Measurements from ENCODE around the gene CNGB1.
"Not testable (repeated sequence)": the region's sequence is repeated elsewhere in the genome, so short reads cannot be mapped to it uniquely, and the experiment has no call there.

The CNGB1 gene

DNA sequence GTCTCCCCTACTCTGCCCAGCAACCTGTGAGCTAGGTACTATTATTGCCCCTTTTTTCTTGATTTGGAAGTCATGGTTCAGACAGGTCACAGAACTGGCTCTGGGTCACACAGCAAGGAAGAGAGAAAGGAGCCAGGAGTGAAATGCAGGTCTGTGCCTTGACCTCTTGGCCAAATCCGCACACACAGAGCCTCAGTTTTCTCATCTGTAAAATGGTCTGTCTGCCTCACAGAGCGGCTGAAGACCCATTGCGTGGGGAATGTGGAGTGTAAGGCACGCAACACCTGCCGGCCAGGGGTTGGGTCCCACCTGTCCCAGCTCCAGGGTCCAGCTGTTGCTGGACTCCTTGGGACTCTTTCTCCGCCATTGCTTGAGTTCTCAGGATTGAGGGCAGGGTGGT is 32.4 kb downstream of the CNGB1 start:
- no peak for DNase-seq

DNA sequence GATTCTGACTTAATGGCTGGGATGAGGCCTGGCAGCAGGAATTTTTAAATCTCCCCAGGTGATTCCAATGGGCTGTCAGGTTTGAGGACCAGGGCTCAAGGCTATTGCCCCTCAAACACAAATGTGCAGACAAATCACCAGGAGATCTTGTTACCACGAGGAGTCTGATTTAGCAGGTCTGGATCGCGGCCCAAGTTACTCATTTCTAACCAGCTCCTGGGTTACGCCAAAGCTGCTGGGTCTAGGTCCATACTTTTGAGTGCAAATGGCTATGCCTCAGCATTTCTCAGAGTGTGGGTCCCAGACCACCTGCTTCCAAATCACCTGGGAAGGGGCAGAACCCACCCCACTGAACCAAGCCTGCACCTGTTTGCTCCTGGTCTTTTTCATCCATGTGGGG is 33.1 kb downstream of the CNGB1 start:
- no peak for DNase-seq

DNA sequence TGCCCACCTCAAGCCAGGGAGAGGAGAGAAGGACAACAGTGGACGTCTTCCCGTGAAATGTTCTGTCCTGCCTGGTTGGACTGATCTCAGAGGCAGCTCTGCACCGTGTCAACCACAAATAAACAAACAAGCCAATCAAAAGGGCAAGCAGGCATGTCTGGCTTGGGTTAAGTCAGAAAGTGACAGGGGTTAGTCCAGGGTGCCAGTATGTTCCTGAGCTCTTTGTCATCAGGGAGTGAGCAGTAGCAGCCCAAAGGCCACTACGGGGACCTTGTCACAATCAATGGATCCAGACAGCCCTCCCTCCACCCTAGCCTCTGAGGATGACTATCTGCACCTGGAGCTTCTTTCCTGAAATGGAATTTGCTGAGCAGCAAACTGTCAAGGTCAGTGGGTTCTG is 35.0 kb downstream of the CNGB1 start:
- no peak for DNase-seq

DNA sequence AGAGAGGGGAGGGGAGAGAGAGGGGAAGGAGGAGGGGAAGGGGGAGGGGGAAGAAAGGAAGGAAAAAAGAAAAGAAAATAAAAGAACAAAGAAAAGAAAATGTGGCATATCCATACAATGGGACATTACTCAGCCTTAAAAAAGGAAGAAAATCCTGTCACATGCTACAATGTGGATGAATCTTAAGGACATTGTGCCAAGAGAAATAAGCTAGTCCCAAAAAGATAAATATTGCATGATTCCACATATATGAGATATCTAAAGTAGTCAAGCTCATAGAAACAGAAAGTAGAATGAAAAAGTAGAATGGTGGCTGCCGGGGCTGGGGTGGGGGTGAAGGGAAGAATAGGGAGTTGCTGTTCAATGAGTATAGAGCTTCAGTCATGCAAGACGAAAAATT is 40.4 kb downstream of the CNGB1 start:
- no peak for DNase-seq

DNA sequence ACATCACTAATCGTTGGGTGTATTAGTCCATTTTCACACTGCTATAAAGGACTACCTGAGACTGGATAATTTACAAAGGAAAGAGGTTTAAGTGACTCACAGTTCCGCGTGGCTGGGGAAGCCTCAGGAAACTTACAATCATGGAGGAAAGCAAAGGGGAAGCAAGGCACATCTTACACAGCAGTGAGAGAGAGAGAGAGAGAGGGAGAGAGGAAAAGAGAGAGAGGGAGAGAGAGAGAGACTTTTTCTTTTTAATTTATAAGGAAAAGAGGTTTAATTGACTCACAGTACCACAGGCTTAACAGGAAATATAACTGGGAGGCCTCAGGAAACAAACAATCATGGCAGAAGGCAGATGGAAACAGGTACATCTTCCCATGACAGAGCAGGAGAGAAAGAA is 41.7 kb downstream of the CNGB1 start:
- DNase-seq = no peak

DNA sequence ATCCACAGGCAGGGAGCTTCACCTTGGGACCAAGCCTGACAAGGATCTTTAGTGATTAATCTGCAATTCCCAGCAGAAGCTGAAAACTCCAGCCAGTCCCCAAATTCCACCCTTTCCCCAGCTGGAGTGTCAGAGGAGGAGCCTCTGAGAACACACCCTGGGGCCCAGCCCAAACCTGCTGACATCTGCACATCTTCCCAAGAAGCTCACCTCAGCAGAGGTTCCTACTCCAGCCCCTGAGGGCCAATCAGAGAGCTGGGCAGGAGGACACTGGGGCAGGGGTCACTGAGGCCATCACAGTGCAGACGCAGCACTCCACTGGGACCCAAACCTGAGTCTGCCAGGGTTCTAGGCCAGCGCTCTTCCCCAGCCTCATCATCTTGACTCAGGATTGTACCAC is 44.9 kb downstream of the CNGB1 start:
- no peak for DNase-seq

DNA sequence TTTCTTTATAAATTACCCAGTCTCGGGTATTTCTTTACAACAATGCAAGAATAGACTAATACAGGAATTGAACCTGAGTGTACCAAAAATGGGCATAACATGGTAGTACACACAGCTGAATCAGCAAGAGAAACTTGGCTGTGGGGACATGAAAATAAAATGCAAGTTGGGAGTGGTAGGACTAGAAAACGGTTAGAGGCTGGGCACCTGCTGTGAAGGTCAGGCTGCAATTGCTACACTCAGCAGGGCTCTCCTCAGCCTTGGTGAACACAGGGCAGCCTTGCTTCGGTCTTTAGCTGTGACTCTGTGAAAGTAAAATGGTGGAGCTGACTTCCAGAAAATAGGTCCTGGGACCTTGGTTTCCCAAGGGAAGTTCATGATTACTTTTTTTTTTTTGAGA is 45.6 kb downstream of the CNGB1 start:
- no peak for DNase-seq

DNA sequence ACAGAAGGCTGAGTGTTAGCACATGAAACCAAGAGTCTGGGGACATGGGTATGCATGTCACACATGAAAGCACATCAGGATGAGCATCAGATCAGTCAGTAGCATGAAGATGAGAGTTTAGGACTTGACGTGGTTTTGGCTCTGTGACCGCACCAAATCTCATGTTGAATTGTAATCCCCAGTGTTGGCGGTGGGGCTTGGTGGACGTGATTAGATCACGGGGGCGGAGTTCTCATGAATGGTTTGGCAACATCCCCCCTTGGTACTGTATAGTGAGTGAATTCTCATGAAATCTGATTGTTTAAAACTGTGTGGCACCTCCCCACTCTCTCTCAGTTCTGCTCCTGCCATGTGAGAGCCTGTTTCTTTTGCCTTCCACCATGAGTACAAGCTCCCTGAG is 46.4 kb downstream of the CNGB1 start:
- DNase-seq = no peak

DNA sequence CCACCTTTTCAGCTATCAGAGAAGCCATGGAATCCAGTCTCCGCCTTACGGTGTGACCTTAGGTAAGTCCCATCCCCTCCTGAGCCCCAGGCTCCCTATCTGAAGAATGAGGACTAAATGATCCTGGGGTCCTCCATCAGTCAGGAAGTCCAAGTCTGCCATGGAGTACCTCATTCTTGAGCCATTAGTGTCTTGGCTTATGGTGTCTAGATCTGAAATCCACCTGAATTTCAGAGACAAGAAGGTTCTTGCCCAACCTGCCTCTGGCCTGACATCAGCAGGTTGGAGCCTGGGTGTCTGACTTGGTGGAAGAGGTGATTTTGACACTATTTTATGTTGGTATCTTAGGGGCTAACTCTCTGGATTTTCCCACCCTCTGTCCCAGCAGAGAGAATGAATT is 47.1 kb downstream of the CNGB1 start:
- DNase-seq = no peak

DNA sequence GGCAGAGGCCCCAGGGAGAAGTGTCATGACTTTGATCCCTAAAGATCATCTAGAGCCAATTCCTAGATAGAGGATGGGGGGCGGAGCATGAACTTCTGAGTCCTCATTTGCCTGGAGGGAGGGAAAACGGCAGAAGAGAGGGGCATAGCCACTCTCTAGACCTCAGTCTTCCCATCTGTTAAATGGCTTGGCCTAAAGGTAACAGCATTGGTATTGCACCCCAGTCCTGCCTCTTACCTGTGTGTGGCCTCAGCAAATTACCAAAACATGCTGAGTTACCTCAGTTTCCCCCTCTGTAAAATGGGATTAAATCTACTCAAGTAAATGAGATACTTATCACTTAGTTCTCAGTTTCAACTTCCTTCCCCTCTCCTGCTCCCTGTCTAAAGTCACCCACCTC is 47.5 kb downstream of the CNGB1 start:
- no peak for DNase-seq

DNA sequence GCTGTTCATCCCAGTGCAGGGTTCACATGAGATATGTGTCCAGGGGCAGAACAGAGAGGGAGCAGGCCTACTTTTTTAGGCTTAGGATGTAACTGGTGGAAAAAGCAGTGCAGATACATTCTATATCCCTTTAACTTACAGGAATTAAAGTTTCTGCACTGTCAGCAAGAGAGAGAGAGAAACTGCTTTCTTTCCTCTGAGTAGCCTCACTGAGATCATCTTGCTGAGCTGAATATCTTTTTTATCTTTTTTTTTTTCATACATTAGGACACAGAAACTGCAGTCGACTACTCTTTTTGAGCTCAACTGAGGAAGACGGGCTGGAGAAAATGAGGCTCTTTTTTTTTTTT is 50.1 kb downstream of the CNGB1 start:
- DNase-seq = no peak

DNA sequence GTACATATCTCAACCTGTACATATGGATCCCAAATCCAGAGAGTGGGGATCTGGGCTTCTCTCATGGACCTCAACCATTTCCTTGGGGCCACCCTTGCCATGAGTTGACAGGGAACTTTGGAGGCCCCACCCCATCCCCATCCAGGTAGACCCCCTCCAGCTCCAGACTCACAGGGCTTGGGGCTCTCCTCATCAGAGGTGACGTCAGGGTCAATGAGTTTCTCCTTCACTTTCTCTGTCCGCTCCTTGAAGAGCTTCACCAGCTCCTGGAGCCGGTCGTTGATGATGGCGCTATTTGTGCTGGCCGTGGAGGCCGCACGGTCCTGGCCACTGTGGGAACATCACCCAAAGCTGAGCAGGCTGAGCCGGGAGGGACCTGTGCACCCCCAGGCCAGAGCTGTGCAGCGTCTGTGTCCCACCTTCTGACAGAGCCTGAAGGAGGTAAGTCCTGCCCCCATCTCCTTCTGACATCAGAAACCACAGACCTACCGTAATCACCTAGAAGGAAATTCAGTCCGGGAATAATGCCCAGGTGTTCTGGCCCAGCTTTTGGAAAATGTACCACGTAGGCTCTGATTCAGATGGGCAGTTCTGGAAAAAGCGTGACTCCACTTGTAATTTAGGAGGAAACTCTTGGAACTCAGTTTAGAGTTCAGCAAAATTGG is 50.6 kb downstream of the CNGB1 start:
- no peak for DNase-seq

DNA sequence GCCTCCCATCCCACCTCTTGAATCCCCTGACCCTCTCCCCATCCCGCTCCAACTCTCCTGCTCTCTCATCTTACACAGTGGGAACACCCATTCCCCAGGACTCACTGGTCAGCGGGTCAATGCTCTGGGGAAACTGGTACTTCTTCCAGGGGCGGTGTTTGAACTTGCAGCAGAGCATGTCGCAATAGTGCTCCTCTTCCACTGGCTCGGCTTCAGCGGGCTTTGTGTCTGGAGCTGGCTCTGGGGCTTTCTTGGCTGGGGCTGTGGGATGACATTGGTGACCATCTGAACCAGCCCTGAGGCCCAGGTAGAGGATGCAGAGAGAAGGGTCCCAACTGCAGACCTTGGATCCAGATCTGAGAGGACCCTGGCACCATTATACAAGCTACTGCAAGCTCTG is 51.9 kb downstream of the CNGB1 start:
- no peak for DNase-seq

DNA sequence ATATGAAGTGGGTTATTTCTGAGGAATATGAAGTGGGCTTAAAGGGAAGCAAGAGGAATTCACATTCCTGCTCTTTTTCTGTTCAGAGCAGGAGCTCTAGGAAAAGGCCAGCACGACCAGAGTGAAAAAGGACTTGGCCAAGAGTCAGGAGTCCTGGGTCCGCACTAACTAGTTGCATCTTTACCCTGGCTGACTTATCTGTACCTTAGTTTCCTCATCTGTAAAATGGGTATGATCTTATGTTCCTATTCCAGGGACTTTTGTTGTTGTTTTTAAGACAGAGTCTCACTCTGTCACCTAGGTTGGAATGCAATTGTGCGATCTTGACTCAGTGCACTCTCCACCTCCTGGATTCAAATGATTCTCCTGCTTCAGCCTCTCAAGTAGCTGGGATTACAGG is 52.5 kb downstream of the CNGB1 start:
- DNase-seq = no peak

DNA sequence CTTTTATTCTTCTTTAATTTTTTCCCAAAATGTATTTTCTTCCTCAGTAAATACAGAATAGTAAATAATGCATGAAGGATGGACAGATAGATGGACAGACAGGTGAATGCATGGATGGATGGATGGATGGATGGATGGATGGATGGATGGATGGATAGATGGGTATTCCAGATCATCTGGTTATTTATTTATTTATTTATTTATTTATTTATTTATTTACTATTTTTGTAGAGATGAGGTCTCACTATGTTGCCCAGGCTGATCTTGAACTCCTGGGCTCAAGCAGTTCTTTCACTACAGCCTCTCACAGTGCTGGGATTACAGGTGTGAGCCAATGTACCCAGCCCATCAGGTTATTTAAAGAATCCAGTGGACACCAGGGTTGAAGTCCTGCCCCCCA is 53.0 kb downstream of the CNGB1 start:
- not testable (repeated sequence) for DNase-seq

DNA sequence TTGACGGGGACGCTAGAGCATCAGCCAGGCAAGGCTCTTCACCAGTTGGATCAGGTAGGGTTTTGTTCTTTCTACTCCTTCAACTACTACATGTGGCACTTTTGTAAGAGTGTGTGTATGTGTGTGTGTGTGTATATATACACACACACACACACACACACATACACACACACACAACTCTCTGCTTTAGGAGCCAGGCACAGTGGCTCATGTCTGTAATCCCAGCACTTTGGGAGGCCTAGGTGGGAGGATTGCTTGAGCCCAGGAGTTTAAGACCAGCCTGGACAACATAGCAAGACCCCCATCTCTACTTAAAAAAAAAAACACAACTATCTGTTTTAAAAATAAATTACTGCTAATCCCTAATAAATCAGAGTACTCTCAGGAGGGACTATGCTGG is 53.4 kb downstream of the CNGB1 start:
- not testable (repeated sequence) for DNase-seq

DNA sequence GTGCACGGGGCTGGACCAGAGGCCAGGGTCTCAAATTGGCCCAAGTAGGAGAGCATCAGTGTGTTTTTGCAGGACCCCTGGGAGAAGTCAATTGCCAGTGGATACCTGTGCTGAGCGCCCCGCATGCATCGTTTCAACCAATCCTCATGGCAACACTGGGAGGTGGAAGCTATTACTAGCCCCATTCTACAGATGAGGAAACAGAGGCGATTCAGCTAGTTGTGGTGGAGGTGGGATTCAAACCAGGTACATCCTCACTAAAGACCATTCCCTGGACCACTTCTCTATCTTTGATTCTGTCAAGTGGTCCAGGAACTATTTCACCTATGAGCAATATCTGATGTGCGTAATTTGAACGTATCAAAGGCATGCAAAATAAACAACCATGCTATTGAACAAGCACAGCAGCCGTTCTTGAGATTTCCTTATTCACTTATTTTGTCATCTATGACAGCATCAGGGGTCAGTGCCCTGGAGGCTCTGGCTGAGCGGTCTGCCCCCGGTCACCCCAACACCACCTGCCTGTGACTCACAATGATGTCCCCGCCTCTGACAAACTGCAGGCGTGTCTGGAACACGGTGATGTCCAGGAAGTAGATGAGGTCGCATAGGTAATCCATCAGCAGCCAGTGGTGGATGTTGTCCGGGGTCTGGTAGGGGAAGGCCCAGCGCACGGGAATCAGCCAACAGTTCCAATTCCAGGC is 54.0 kb downstream of the CNGB1 start:
- no peak for DNase-seq

DNA sequence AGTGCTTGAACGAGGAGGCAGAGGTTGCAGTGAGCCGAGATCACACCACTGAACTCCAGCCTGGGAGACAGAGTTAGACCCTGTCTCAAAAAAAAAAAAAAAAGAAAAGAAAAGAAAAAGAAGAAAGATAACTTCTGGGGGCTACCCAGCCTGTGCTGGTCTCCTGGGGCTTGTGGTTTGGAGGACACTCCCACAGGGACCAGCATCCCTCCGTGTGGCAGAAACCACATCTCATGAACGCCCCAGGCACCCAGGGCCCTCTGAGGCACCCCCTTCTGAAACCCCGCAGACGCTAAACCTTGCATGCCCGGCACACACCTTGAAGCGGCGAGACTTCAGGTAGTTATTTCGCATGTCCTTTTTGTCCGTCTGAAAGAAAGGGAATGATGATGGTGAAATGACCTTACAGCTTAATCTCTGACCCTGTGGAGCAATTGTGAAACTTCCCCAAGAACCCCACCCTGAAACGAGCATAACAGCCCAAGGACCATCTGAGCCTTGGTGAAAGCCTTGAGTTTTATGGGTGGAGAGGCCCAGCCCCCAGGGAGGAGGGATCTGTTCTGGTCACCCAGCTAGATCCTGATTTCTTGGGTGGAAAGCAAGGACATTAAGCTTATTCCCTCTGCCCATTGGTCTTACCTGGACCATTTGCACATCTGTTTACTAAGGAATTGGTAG is 55.0 kb downstream of the CNGB1 start:
- DNase-seq = no peak

DNA sequence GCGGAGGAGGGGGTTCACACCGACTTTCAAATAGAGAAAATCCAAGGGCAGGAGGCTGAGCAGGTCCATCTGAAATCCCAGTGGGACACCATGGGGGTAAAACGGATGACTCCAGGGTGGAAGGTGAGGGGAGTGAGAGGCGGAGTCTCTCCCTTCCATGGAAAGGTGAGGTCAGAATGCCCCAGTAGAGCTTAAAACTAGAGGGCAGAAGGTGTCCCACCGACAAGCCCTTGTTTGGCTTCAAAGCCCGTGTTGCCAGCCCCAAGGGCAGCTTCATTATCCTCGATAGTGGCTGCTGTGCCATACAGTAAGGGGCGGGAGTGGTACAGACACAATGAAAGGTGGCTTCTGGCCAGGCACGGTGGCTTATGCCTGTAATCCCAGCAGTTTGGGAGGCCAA is 55.7 kb downstream of the CNGB1 start:
- no peak for DNase-seq

DNA sequence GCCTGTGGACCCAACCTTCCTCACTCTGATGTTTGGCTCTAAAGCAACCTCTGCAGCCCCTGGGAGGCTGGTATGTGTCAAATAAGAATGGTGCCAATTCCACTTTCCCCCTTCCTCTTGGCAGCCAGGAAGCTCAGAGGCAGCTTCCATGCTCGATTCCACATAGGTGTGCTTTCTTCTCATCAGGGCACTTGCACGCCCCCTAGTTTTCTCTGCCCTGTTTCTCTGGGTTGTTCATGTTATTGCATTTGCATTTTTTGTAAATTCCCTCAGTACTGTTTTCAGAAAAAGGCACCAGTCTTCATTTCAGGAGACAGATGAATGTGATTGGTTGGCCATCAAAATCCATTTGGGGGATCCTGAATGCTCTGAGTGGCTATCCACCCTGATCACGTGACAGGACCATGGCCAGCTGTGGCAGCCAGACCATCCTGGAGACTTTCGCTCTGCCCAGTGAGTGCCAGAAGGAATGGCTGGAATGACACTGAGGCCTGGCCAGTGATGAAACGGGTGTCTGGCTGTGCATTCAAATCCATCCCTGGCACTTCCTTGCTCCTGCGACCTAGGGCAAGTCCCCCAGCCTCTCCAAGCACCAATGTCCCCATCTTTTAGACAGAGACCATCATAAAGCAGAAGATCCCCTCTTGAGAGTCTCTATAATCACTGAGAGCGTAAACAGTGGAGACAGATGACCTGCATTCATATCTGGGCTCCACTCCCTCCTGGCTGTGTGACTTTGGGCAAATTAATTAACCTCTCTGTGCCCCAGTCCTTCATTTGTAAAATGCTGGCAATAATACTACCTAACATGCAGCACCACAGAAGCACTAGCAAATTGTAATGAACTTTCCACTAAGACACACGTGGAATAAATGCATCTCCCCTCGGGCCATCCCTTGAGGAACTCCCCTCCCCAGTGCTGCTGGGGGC is 56.4 kb downstream of the CNGB1 start:
- no peak for DNase-seq

DNA sequence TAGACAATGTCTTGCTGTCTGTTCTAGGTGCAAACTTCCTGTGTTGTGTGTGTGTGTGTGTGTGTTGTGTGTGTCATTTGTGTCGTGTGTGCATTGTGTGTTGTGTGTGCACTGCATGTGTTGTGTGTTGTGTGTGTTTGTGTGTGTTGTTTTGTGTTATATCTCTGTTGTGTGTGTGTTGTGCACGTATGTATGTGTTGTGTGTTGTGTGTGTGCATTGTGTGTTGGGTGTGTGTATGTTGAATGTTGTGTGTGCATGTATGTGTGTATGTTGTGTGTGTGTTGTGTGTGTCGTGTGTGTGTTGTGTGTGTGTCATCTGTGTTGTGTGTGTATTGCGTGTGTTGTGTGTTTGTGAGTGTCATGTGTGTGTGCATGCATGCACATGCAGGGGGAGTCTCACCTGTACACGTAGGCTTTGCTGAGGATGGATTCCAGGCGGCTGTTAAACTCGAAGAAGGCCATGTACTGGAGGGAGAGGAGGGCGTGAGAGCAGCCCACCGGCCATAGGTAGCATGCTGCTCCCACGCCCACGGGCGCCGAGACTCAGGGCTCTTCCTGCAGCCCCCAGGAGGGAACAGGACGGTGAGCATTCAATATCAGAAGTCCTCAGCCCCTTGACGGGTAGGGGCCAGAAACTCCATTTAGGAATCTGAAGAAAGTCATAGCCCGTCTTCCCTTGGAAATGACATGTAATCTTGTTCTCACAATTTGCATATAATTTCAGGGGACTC is 58.2 kb downstream of the CNGB1 start:
- DNase-seq = no peak

All from amygdala (tissue), 56 donors.